ENCODE results near the gene TUT1. TPM values are rescaled to one million over a fixed set of nuclear protein-coding genes. Genes with fewer than 3 reads are reported as not detected.

TUT1 gene
- polyA plus RNA-seq, 3 donors from 2014 or later: 7.3 to 16.2 (median 12.5) TPM

- Mint-ChIP-seq H3K27ac (peak overlapping the region; percentile 77 to 99 (median 92)), H3K4me1 (peaks cover 49 to 55% of the 10 kb centered on the region in 2 donors), H3K36me3 (peaks cover 18 to 42% (median 35%) of the 10 kb centered on the region in 3 donors), H3K4me3 (peak overlapping the region; percentile 92 to 99 (median 97)), H3K27me3 (ENCODE audit: low read depth in 3 of 3) (peaks cover 10 to 11% (median 11%) of the 10 kb centered on the region in 3 donors), H3K9me3 (no peaks in the 10 kb centered on the region)
- DNase-seq: no peak
These were observed 11.1 kb upstream of the TUT1 start for GRCh38 chr11:62602141-62603071.

GRCh38 chr11:62601372-62602140 is 10.2 kb upstream of the TUT1 start, which contains the start of gene MTA2:
MTA2 (minus strand) TSS chr11:62601865; CDS start chr11:62601450, 415 bp downstream.
- DNase-seq: peak; percentile 100
- Mint-ChIP-seq H3K4me3 (peak within 1 kb of the TSS; percentile 92 to 99 (median 97)), H3K9me3 (no peaks in the 10 kb centered on the region), H3K36me3 (peaks cover 22 to 45% (median 35%) of the 10 kb centered on the region in 3 donors), H3K27ac (peak within 1 kb of the TSS; percentile 93 to 99 (median 97)), H3K4me1 (peaks cover 52 to 59% of the 10 kb centered on the region in 2 donors), H3K27me3 (ENCODE audit: low read depth in 3 of 3) (peaks cover 9 to 11% (median 10%) of the 10 kb centered on the region in 3 donors)

GRCh38 chr11:62601122-62601371 is 9.7 kb upstream of the TUT1 start:
- H3K9me3 Mint-ChIP-seq: no peaks in the 10 kb centered on the region
- peak overlapping the region; percentile 92 to 99 (median 97) for H3K4me3 Mint-ChIP-seq
- peak in 1 of 3 donors; percentile 49 for DNase-seq
- peak overlapping the region; percentile 93 to 99 (median 97) for H3K27ac Mint-ChIP-seq
- peaks cover 9 to 11% (median 10%) of the 10 kb centered on the region in 3 donors for H3K27me3 Mint-ChIP-seq (ENCODE audit: low read depth in 3 of 3)
- H3K4me1 Mint-ChIP-seq: peaks cover 52 to 59% of the 10 kb centered on the region in 2 donors
- peaks cover 22 to 43% (median 32%) of the 10 kb centered on the region in 3 donors for H3K36me3 Mint-ChIP-seq

GRCh38 chr11:62600367-62601121 is 9.2 kb upstream of the TUT1 start:
- H3K27ac Mint-ChIP-seq: peak overlapping the region; percentile 93 to 99 (median 97)
- H3K4me3 Mint-ChIP-seq: peak overlapping the region; percentile 92 to 99 (median 97)
- peaks cover 24 to 46% (median 31%) of the 10 kb centered on the region in 3 donors for H3K36me3 Mint-ChIP-seq
- peaks cover 52 to 59% of the 10 kb centered on the region in 2 donors for H3K4me1 Mint-ChIP-seq
- peaks cover 9 to 11% (median 10%) of the 10 kb centered on the region in 3 donors for H3K27me3 Mint-ChIP-seq (ENCODE audit: low read depth in 3 of 3)
- no peak for DNase-seq
- no peaks in the 10 kb centered on the region for H3K9me3 Mint-ChIP-seq

GRCh38 chr11:62599901-62600300 is 8.6 kb upstream of the TUT1 start:
- Mint-ChIP-seq H3K4me1 (peaks cover 52 to 59% of the 10 kb centered on the region in 2 donors), H3K9me3 (no peaks in the 10 kb centered on the region), H3K4me3 (peak overlapping the region; percentile 92 to 99 (median 97)), H3K27ac (peak overlapping the region; percentile 93 to 99 (median 97)), H3K27me3 (ENCODE audit: low read depth in 3 of 3) (peaks cover 9 to 11% (median 10%) of the 10 kb centered on the region in 3 donors), H3K36me3 (peaks cover 28 to 50% (median 32%) of the 10 kb centered on the region in 3 donors)
- no peak for DNase-seq

- H3K9me3 Mint-ChIP-seq: no peaks in the 10 kb centered on the region
- peak; percentile 97 to 98 (median 97) for DNase-seq
- peak overlapping the region; percentile 92 to 99 (median 97) for H3K4me3 Mint-ChIP-seq
- peaks cover 55 to 66% of the 10 kb centered on the region in 2 donors for H3K4me1 Mint-ChIP-seq
- H3K27me3 Mint-ChIP-seq (ENCODE audit: low read depth in 3 of 3): peaks cover 9 to 11% (median 10%) of the 10 kb centered on the region in 3 donors
- peak overlapping the region; percentile 93 to 99 (median 97) for H3K27ac Mint-ChIP-seq
- peaks cover 33 to 57% (median 35%) of the 10 kb centered on the region in 3 donors for H3K36me3 Mint-ChIP-seq
These were observed 7.9 kb upstream of the TUT1 start for GRCh38 chr11:62599069-62599696.

GRCh38 chr11:62595124-62595523 is 3.8 kb upstream of the TUT1 start:
- H3K36me3 Mint-ChIP-seq: peaks cover 28 to 53% (median 38%) of the 10 kb centered on the region in 3 donors
- no peak overlapping the region for H3K4me3 Mint-ChIP-seq
- peak overlapping the region in 3 of 6 donors; percentile 22 to 75 (median 57) for H3K27ac Mint-ChIP-seq
- H3K27me3 Mint-ChIP-seq (ENCODE audit: low read depth in 3 of 3): peaks cover 11 to 25% (median 13%) of the 10 kb centered on the region in 3 donors
- peaks cover 67 to 75% of the 10 kb centered on the region in 2 donors for H3K4me1 Mint-ChIP-seq
- DNase-seq: no peak
- H3K9me3 Mint-ChIP-seq: no peaks in the 10 kb centered on the region

GRCh38 chr11:62593434-62594044 is 2.2 kb upstream of the TUT1 start:
- DNase-seq: peak; percentile 65 to 74 (median 68)
- Mint-ChIP-seq H3K4me3 (peak overlapping the region; percentile 76 to 84 (median 82)), H3K9me3 (no peaks in the 10 kb centered on the region), H3K27ac (peak overlapping the region; percentile 84 to 100 (median 98)), H3K27me3 (ENCODE audit: low read depth in 3 of 3) (peaks cover 8 to 17% (median 11%) of the 10 kb centered on the region in 3 donors), H3K4me1 (peaks cover 55 to 66% of the 10 kb centered on the region in 2 donors), H3K36me3 (peaks cover 15 to 40% (median 27%) of the 10 kb centered on the region in 3 donors)

- no peak for DNase-seq
- Mint-ChIP-seq H3K9me3 (no peaks in the 10 kb centered on the region), H3K36me3 (peaks cover 10 to 34% (median 25%) of the 10 kb centered on the region in 3 donors), H3K27me3 (ENCODE audit: low read depth in 3 of 3) (peaks cover 8 to 17% (median 10%) of the 10 kb centered on the region in 3 donors), H3K27ac (peak overlapping the region; percentile 93 to 100 (median 98)), H3K4me1 (peaks cover 50 to 61% of the 10 kb centered on the region in 2 donors), H3K4me3 (peak overlapping the region in 2 of 5 donors; percentile 76 to 94)
These were observed 1.7 kb upstream of the TUT1 start for GRCh38 chr11:62592989-62593421.

GRCh38 chr11:62592146-62592815 is 958 bp upstream of the TUT1 start:
- peak overlapping the region; percentile 93 to 100 (median 98) for H3K27ac Mint-ChIP-seq
- peaks cover 8 to 17% (median 10%) of the 10 kb centered on the region in 3 donors for H3K27me3 Mint-ChIP-seq (ENCODE audit: low read depth in 3 of 3)
- H3K4me3 Mint-ChIP-seq: peak overlapping the region; percentile 91 to 98 (median 94)
- H3K4me1 Mint-ChIP-seq: peaks cover 45 to 54% of the 10 kb centered on the region in 2 donors
- peaks cover 10 to 33% (median 19%) of the 10 kb centered on the region in 3 donors for H3K36me3 Mint-ChIP-seq
- DNase-seq: no peak
- no peaks in the 10 kb centered on the region for H3K9me3 Mint-ChIP-seq

GRCh38 chr11:62588966-62589637 is 2.2 kb downstream of the TUT1 start:
- Mint-ChIP-seq H3K4me1 (peaks cover 40 to 45% of the 10 kb centered on the region in 2 donors), H3K36me3 (peaks cover 6 to 17% (median 8%) of the 10 kb centered on the region in 3 donors), H3K9me3 (no peaks in the 10 kb centered on the region), H3K27me3 (ENCODE audit: low read depth in 3 of 3) (peaks cover 8 to 17% (median 10%) of the 10 kb centered on the region in 3 donors), H3K27ac (peak overlapping the region in 4 of 6 donors; percentile 31 to 100 (median 96)), H3K4me3 (peak overlapping the region in 1 of 5 donors; percentile 27)
- DNase-seq: no peak

All from immature natural killer cell (primary cell).